ENCODE measurements around the gene POPDC3. TPM values are rescaled to one million over a fixed set of nuclear protein-coding genes. Genes with fewer than 3 reads are reported as not detected.
"Not testable (repeated sequence)": the region's sequence is repeated elsewhere in the genome, so short reads cannot be mapped to it uniquely, and the experiment has no call there.

POPDC3 gene
- total RNA-seq, 1 donor from 2014 or later, result 1.2 TPM

- no peak for TF ChIP-seq CTCF (conservative IDR thresholded peaks at IDR 0.05; ENCODE audit: low read depth, low read length)
- no peak for DNase-seq (ENCODE audit: low read depth)
- no peak overlapping the region for H3K4me3 ChIP-seq (ENCODE audit: low read depth, low read length)
Measured at GRCh38 chr6:105177556-105177955, 2.3 kb downstream of the POPDC3 start.

- DNase-seq (ENCODE audit: low read depth), result no peak
- no peak for TF ChIP-seq CTCF (conservative IDR thresholded peaks at IDR 0.05; ENCODE audit: low read depth, low read length)
- no peak overlapping the region for H3K4me3 ChIP-seq (ENCODE audit: low read depth, low read length)
Measured at GRCh38 chr6:105174512-105174911, 5.3 kb downstream of the POPDC3 start.

GRCh38 chr6:105172515-105172914 lies 7.3 kb downstream of the POPDC3 start:
- not testable (repeated sequence) for H3K4me3 ChIP-seq (ENCODE audit: low read depth, low read length); DNase-seq (ENCODE audit: low read depth)

GRCh38 chr6:105170059-105170458 lies 9.8 kb downstream of the POPDC3 start:
- no peak for TF ChIP-seq CTCF (conservative IDR thresholded peaks at IDR 0.05; ENCODE audit: low read depth, low read length)
- H3K4me3 ChIP-seq (ENCODE audit: low read depth, low read length), result no peak overlapping the region
- no peak for DNase-seq (ENCODE audit: low read depth)

GRCh38 chr6:105167914-105168313 lies 11.9 kb downstream of the POPDC3 start:
- DNase-seq (ENCODE audit: low read depth), result no peak
- H3K4me3 ChIP-seq (ENCODE audit: low read depth, low read length), result no peak overlapping the region
- TF ChIP-seq CTCF (conservative IDR thresholded peaks at IDR 0.05; ENCODE audit: low read depth, low read length), result no peak

- no peak for TF ChIP-seq CTCF (conservative IDR thresholded peaks at IDR 0.05; ENCODE audit: low read depth, low read length)
- no peak overlapping the region for H3K4me3 ChIP-seq (ENCODE audit: low read depth, low read length)
- DNase-seq (ENCODE audit: low read depth), result no peak
Measured at GRCh38 chr6:105164418-105164817, 15.4 kb downstream of the POPDC3 start.

GRCh38 chr6:105163183-105163582 lies 16.6 kb downstream of the POPDC3 start:
- no peak for DNase-seq (ENCODE audit: low read depth)
- no peak for TF ChIP-seq CTCF (conservative IDR thresholded peaks at IDR 0.05; ENCODE audit: low read depth, low read length)
- H3K4me3 ChIP-seq (ENCODE audit: low read depth, low read length), result no peak overlapping the region

GRCh38 chr6:105162377-105162776 lies 17.4 kb downstream of the POPDC3 start:
- TF ChIP-seq CTCF (conservative IDR thresholded peaks at IDR 0.05; ENCODE audit: low read depth, low read length), result no peak
- no peak overlapping the region for H3K4me3 ChIP-seq (ENCODE audit: low read depth, low read length)
- DNase-seq (ENCODE audit: low read depth), result no peak
